Osteoblast (primary cell): ENCODE measurements around the gene REEP5. TPM values are rescaled to one million over a fixed set of nuclear protein-coding genes. Genes with fewer than 3 reads are reported as not detected.

Source experiments
- DNase-seq: peaks from one replicate; pipeline ENCODE4 v3.0.0; 2011; ENCODE audit warnings: low spot score, mixed read lengths; ENCODE audit not compliant: insufficient read length; ENCODE audit errors: missing footprints
- H2AFZ ChIP-seq: 2 replicates; pipeline ENCODE4 v1.6.0; 2011; ENCODE audit warnings: mild to moderate bottlenecking, low read length
- H3K27ac ChIP-seq: 2 replicates; pipeline ENCODE4 v1.5.1; 2011; ENCODE audit warnings: mild to moderate bottlenecking, low read depth, low read length, moderate library complexity
- H3K27me3 ChIP-seq: 2 replicates; pipeline ENCODE4 v1.6.0; 2012; ENCODE audit warnings: mild to moderate bottlenecking, control low read depth, inconsistent platforms, low read length, moderate library complexity; ENCODE audit not compliant: insufficient read depth
- H3K36me3 ChIP-seq: 2 replicates; pipeline ENCODE4 v1.5.1; 2011; ENCODE audit warnings: mild to moderate bottlenecking, low read length, control low read depth, moderate library complexity; ENCODE audit not compliant: insufficient read depth
- H3K4me1 ChIP-seq: 2 replicates; pipeline ENCODE4 v1.5.1; 2011; ENCODE audit warnings: mild to moderate bottlenecking, low read length, control low read depth, moderate library complexity; ENCODE audit not compliant: insufficient read depth
- H3K4me2 ChIP-seq: 2 replicates; pipeline ENCODE4 v1.6.0; 2011; ENCODE audit warnings: mild to moderate bottlenecking, low read length; ENCODE audit not compliant: insufficient read depth
- H3K4me3 ChIP-seq: fragments of 200-600 bp; sonication (generic); 3 replicates; pipeline ENCODE4 v1.5.1; 2012; ENCODE audit warnings: mild to moderate bottlenecking, low read length, inconsistent platforms; ENCODE audit not compliant: insufficient read depth
- H3K79me2 ChIP-seq: 2 replicates; pipeline ENCODE4 v1.6.0; 2012; ENCODE audit warnings: mild to moderate bottlenecking, low read length, control low read depth, inconsistent platforms; ENCODE audit not compliant: insufficient read depth
- H3K9me3 ChIP-seq: 2 replicates; pipeline ENCODE4 v1.5.1; 2011; ENCODE audit warnings: low read depth, low read length, control low read depth
- H4K20me1 ChIP-seq: 2 replicates; pipeline ENCODE4 v1.6.0; 2012; ENCODE audit warnings: mild to moderate bottlenecking, low read length, control low read depth; ENCODE audit not compliant: insufficient read depth
- total RNA-seq: library from RNA; depleted of rRNA; stranded (reverse); fragments of >200 nt; gene quantifications from 2 replicates; pipeline ENCODE4 v1.2.3, GENCODE V29; 2012
- TF ChIP-seq, protein P1 (sequence below): IDR thresholded peaks from 2 replicates; pipeline ENCODE4 v1.5.1; 2011; ENCODE audit warnings: mild to moderate bottlenecking, low read depth, low read length, moderate library complexity; ENCODE audit errors: extremely low read depth

REEP5 gene
- total RNA-seq, 1 donor, result 37.3 TPM

DNA sequence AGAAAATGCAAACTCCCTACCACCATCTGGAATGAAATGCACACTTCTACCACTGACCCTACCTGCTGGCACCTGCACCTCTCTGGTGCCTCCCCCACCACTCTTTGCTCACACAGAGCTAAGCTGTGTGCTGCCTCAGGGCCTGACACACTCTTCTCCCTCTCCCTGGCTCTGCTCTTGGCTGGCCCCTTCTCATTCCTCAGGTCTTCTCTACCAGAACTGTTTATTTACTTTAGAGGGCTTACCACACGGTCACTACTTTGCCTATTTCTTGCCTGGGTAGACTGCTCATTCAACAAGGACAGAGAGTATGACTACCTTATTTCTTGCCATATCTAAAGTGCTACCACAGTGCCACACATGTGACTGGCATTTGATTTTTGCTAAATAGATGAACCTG lies 3.3 kb downstream of the REEP5 start:
- no peak for DNase-seq

DNA sequence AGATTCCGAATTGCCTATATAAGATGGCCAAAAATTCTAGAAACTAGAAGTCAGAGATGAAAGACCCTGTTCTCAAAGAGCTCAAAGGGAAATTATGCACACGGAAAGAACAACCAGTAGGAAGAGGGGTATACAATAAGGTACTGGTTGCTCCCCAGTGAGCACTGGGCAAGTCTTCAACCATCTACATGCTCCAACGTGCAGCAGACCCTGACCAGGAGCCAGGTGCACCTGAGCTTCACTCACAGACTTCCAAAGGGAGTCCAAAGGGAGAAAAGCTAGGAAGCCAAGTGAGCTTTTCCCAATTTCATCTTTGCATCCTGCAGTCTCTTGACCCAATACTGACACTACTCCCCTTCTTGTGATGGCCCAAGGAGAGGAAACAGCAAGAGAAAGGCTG lies 3.9 kb downstream of the REEP5 start:
- Histone ChIP-seq H2AFZ (no peak overlapping the region), H3K4me1 (peaks cover 30% of the 10 kb centered on the region), H3K79me2 (peaks cover 60% of the 10 kb centered on the region), H3K4me2 (no peak overlapping the region), H3K36me3 (peaks cover 31% of the 10 kb centered on the region), H3K4me3 (no peak overlapping the region), H3K9me3 (no peaks in the 10 kb centered on the region), H3K27me3 (no peaks in the 10 kb centered on the region), H3K27ac (no peak overlapping the region), H4K20me1 (peaks cover 8% of the 10 kb centered on the region)
- DNase-seq, result no peak
- TF ChIP-seq, protein P1, sequence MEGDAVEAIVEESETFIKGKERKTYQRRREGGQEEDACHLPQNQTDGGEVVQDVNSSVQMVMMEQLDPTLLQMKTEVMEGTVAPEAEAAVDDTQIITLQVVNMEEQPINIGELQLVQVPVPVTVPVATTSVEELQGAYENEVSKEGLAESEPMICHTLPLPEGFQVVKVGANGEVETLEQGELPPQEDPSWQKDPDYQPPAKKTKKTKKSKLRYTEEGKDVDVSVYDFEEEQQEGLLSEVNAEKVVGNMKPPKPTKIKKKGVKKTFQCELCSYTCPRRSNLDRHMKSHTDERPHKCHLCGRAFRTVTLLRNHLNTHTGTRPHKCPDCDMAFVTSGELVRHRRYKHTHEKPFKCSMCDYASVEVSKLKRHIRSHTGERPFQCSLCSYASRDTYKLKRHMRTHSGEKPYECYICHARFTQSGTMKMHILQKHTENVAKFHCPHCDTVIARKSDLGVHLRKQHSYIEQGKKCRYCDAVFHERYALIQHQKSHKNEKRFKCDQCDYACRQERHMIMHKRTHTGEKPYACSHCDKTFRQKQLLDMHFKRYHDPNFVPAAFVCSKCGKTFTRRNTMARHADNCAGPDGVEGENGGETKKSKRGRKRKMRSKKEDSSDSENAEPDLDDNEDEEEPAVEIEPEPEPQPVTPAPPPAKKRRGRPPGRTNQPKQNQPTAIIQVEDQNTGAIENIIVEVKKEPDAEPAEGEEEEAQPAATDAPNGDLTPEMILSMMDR, result no peak

More for the DNA sequence above, 3.3 kb downstream of the REEP5 start:
- Histone ChIP-seq H3K4me3 (no peak overlapping the region), H4K20me1 (peaks cover 8% of the 10 kb centered on the region), H3K9me3 (no peaks in the 10 kb centered on the region), H3K27me3 (no peaks in the 10 kb centered on the region), H3K79me2 (peaks cover 58% of the 10 kb centered on the region), H3K4me2 (no peak overlapping the region), H3K36me3 (peaks cover 31% of the 10 kb centered on the region), H3K27ac (no peak overlapping the region), H2AFZ (no peak overlapping the region), H3K4me1 (peaks cover 29% of the 10 kb centered on the region)
- TF ChIP-seq, protein P1, result no peak

DNA sequence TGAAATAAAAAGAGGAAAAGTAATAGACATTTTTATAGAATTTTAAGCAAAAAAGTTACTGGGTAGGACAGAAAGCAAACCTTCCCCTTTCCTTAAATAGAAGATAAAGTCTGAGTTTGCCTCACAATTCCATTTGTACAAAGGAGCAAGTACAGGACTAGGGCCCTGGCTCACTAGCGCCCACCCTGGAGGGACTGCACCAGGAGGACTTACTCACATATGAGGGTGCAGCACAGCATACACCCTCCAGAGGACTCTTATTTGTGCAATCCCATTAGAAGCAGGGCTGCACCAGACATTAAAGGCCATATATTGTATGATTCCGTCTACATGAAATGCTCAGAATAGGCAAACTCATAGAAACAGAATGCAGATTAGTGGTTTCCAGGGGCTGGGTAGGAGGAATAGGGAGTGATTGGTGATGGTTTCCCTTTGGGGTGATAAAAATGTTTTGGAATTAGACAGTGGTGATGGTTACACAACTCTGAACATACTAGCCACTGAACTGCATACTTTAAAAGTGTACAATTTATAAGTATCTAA lies 4.5 kb downstream of the REEP5 start:
- Histone ChIP-seq H3K9me3 (no peaks in the 10 kb centered on the region), H3K4me2 (no peak overlapping the region), H3K4me1 (peaks cover 35% of the 10 kb centered on the region), H2AFZ (no peak overlapping the region), H3K4me3 (no peak overlapping the region), H3K36me3 (peaks cover 31% of the 10 kb centered on the region), H4K20me1 (peaks cover 8% of the 10 kb centered on the region), H3K27me3 (no peaks in the 10 kb centered on the region), H3K79me2 (peaks cover 66% of the 10 kb centered on the region), H3K27ac (no peak overlapping the region)
- TF ChIP-seq, protein P1, result peak; percentile 41
- DNase-seq, result no peak

DNA sequence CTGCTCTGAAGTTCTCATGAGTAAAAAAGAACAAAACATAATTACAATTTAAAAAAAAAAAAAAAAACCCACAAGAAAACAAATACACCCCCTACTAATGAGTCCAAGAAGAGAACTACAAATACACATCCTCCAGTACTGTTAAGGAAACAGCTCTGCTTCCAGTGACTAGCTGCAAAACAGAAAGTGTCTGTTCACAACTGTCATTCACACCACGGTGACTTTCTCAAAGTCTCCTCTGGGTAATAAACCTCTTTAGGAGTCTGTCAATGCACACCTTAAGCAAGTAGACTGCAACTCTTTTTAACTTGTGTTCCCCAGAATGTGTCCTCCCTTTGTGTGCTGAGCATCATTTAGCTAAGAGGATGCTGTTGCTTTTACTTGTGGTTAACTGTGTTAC lies 6.2 kb downstream of the REEP5 start:
- H3K36me3 ChIP-seq, result peaks cover 36% of the 10 kb centered on the region
- no peak overlapping the region for H2AFZ ChIP-seq
- no peaks in the 10 kb centered on the region for H3K9me3 ChIP-seq
- peak overlapping the region; percentile 3 for H3K27ac ChIP-seq
- peaks cover 14% of the 10 kb centered on the region for H4K20me1 ChIP-seq
- no peak for DNase-seq
- no peaks in the 10 kb centered on the region for H3K27me3 ChIP-seq
- no peak overlapping the region for H3K4me3 ChIP-seq
- TF ChIP-seq, protein P1, result no peak
- H3K79me2 ChIP-seq, result peaks cover 76% of the 10 kb centered on the region
- H3K4me2 ChIP-seq, result peak overlapping the region; percentile 10
- peaks cover 34% of the 10 kb centered on the region for H3K4me1 ChIP-seq
